ENCODE data around the gene C2CD2L. TPM values are rescaled to one million over a fixed set of nuclear protein-coding genes. Genes with fewer than 3 reads are reported as not detected.

C2CD2L gene
- total and polyA plus RNA-seq, 4 donors = 2.5 to 6.3 (median 4.8) TPM

DNA sequence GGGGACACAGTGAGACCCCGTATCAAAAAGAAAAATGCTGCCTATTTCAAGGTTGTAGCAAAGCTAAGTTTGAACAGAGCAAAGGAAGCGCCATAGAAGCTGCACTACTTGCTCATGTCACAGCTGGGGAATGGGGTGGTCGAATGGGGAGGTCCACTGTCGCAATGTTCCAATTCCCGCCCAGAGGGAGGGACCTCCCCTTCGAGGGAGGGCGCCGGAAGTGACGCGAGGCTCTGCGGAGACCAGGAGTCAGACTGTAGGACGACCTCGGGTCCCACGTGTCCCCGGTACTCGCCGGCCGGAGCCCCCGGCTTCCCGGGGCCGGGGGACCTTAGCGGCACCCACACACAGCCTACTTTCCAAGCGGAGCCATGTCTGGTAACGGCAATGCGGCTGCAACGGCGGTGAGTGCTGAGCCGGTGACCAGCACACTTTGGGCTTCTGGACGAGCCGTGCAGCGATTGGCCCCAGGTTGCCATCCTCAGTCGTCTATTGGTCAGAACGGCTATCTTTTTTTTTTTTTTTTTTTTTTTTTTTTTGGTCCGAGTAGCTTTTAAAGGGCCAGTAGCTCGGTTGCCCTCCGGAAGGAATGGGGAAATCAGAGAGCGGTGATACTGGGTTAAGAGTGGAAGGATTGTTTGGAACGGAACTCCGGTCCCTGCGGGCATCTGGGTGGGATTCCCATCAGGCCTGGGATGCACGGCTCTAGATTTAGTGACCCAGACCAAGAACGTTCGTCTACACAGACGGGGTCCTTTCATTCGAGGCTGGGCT, 22.3 kb upstream of the C2CD2L start, which contains the start of gene HMBS:
HMBS (plus strand) TSS at position 219 of the 774 bp plus-strand sequence; CDS start at position 372, 153 bp downstream.
- DNase-seq (ENCODE audit: low spot score) = peak; percentile 95
- Histone ChIP-seq H3K4me1 (ENCODE audit: control insufficient read depth in 4 of 4, insufficient read depth in 4 of 4, low read length in 3 of 4) (peaks cover 5 to 17% (median 10%) of the 10 kb centered on the region in 4 donors), H3K4me3 (ENCODE audit: low read depth in 1 of 3, low read length in 3 of 3) (peak within 1 kb of the TSS; percentile 69 to 94 (median 84)), H3K27me3 (ENCODE audit: control insufficient read depth in 4 of 4, insufficient read depth in 4 of 4, low read length in 3 of 4) (no peaks in the 10 kb centered on the region), H3K36me3 (ENCODE audit: control insufficient read depth in 4 of 4, insufficient read depth in 3 of 4, low read depth in 1 of 4, low read length in 3 of 4) (peaks cover 5 to 24% (median 18%) of the 10 kb centered on the region in 4 donors), H3K9me3 (ENCODE audit: control insufficient read depth in 4 of 4, low read length in 3 of 4) (no peaks in the 10 kb centered on the region), H3K27ac (ENCODE audit: low read depth in 1 of 2, low read length in 2 of 2) (peak within 1 kb of the TSS; percentile 94 to 95), H3K9ac (ENCODE audit: low read depth in 1 of 2, low read length in 2 of 2) (peak within 1 kb of the TSS; percentile 31 to 85)
- TF ChIP-seq REST (IDR thresholded peaks at IDR 0.05) = no peak
- no peak for TF ChIP-seq EGR1 (IDR thresholded peaks at IDR 0.05; ENCODE audit: low read depth in 2 of 2)
- peak; percentile 72 for TF ChIP-seq SP1 (IDR thresholded peaks at IDR 0.05)
- no peak for TF ChIP-seq FOXA1 (IDR thresholded peaks at IDR 0.05)
- TF ChIP-seq, protein P1, sequence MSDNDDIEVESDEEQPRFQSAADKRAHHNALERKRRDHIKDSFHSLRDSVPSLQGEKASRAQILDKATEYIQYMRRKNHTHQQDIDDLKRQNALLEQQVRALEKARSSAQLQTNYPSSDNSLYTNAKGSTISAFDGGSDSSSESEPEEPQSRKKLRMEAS (IDR thresholded peaks at IDR 0.05) = peak; percentile 81
- TF ChIP-seq TAF1 (conservative IDR thresholded peaks at IDR 0.05) = peak; percentile 57
- peak in 1 of 2 donors; percentile 41 for TF ChIP-seq RXRA (IDR thresholded peaks at IDR 0.05)
- no peak for TF ChIP-seq JUND (IDR thresholded peaks at IDR 0.05)
- TF ChIP-seq ZBTB33 (IDR thresholded peaks at IDR 0.05) = no peak
- peak; percentile 76 to 92 for TF ChIP-seq GABPA (IDR thresholded peaks at IDR 0.05 in 1 of 2, conservative IDR thresholded peaks at IDR 0.05 in 1 of 2)
- no peak for TF ChIP-seq HNF4A (conservative IDR thresholded peaks at IDR 0.05)
- TF ChIP-seq NR2F2 (IDR thresholded peaks at IDR 0.05) = peak; percentile 64
- TF ChIP-seq FOXA2 (IDR thresholded peaks at IDR 0.05) = no peak
- no peak for TF ChIP-seq RAD21 (IDR thresholded peaks at IDR 0.05)
- TF ChIP-seq YY1 (IDR thresholded peaks at IDR 0.05) = peak; percentile 69
- TF ChIP-seq, protein P2, sequence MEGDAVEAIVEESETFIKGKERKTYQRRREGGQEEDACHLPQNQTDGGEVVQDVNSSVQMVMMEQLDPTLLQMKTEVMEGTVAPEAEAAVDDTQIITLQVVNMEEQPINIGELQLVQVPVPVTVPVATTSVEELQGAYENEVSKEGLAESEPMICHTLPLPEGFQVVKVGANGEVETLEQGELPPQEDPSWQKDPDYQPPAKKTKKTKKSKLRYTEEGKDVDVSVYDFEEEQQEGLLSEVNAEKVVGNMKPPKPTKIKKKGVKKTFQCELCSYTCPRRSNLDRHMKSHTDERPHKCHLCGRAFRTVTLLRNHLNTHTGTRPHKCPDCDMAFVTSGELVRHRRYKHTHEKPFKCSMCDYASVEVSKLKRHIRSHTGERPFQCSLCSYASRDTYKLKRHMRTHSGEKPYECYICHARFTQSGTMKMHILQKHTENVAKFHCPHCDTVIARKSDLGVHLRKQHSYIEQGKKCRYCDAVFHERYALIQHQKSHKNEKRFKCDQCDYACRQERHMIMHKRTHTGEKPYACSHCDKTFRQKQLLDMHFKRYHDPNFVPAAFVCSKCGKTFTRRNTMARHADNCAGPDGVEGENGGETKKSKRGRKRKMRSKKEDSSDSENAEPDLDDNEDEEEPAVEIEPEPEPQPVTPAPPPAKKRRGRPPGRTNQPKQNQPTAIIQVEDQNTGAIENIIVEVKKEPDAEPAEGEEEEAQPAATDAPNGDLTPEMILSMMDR (IDR thresholded peaks at IDR 0.05; ENCODE audit: low read depth, low read length, missing input control) = no peak
- TF ChIP-seq HNF4G (IDR thresholded peaks at IDR 0.05) = no peak
- TF ChIP-seq ATF3 (IDR thresholded peaks at IDR 0.05) = no peak
- WGBS = under 1% methylated on average over 45 of the region's 45 CpGs

All from liver (tissue), 9 donors.